GM19025 (cell line): ENCODE measurements around the gene KLF3.

Source experiments
- ATAC-seq: cut with Tn5 transposase; IDR thresholded peaks from one replicate; pipeline ENCODE4 v1.9.1; 2021; ENCODE audit warnings: mild to moderate bottlenecking, low read depth, moderate library complexity; ENCODE audit not compliant: unreplicated experiment

KLF3 gene

GRCh38 chr4:38734446-38734845, 70.4 kb downstream of the KLF3 start:
- ATAC-seq, result no peak

- ATAC-seq, result no peak
Measured at GRCh38 chr4:38734911-38735310, 70.9 kb downstream of the KLF3 start.

GRCh38 chr4:38735870-38736269, 71.9 kb downstream of the KLF3 start:
- ATAC-seq, result no peak

- ATAC-seq, result no peak
Measured at GRCh38 chr4:38738940-38739803, 75.2 kb downstream of the KLF3 start.

- ATAC-seq, result no peak
Measured at GRCh38 chr4:38740303-38740702, 76.3 kb downstream of the KLF3 start.

GRCh38 chr4:38743866-38744265, 79.9 kb downstream of the KLF3 start:
- ATAC-seq, result no peak

- ATAC-seq, result no peak
Measured at GRCh38 chr4:38745881-38746280, 81.9 kb downstream of the KLF3 start.

GRCh38 chr4:38747629-38748028, 83.6 kb downstream of the KLF3 start:
- no peak for ATAC-seq

- no peak for ATAC-seq
Measured at GRCh38 chr4:38749336-38749735, 85.3 kb downstream of the KLF3 start.
